ENCODE results near the gene PDGFD. TPM values are rescaled to one million over a fixed set of nuclear protein-coding genes. Genes with fewer than 3 reads are reported as not detected.

PDGFD gene
- total and polyA plus RNA-seq, 2 donors, result 26.0 to 26.7 TPM

Other genes with a start within 250 kb of the PDGFD start
- not detected for gene DDI1, start 127.5 kb downstream of the PDGFD start, total RNA-seq
- not detected for gene DDI1, start 127.5 kb downstream of the PDGFD start, polyA plus RNA-seq